ENCODE measurements around the gene VPS50.

- TF ChIP-seq POLR2AphosphoS5 (IDR thresholded peaks at IDR 0.05; ENCODE audit: low read depth) (no peak), CTCF (IDR thresholded peaks at IDR 0.05; ENCODE audit: insufficient read depth, low read length) (no peak), GABPA (IDR thresholded peaks at IDR 0.05; ENCODE audit: low read depth) (no peak)
Measured at GRCh38 chr7:93239824-93240223, 7.7 kb downstream of the VPS50 start.
